Muscle of leg (tissue), 16 donors: Measurements from ENCODE around the gene CBLL1. TPM values are rescaled to one million over a fixed set of nuclear protein-coding genes. Genes with fewer than 3 reads are reported as not detected.

Experiments used
- DNase-seq: peaks from one replicate; pipeline ENCODE4 v3.0.0; 2013
- H3K27ac ChIP-seq: one replicate; pipeline ENCODE4 v1.5.1; 2013; ENCODE audit warnings: mild to moderate bottlenecking, low read length, control low read depth
- H3K27me3 ChIP-seq: one replicate; pipeline ENCODE4 v1.6.1; 2013; ENCODE audit warnings: low read length; ENCODE audit not compliant: control insufficient read depth, insufficient read depth
- H3K36me3 ChIP-seq: one replicate; pipeline ENCODE4 v1.6.1; 2013; ENCODE audit warnings: low read length; ENCODE audit not compliant: control insufficient read depth, insufficient read depth
- H3K4me1 ChIP-seq: one replicate; pipeline ENCODE4 v1.6.1; 2013; ENCODE audit warnings: low read length; ENCODE audit not compliant: control insufficient read depth, insufficient read depth
- H3K4me3 ChIP-seq: one replicate; pipeline ENCODE4 v1.5.1; 2013; ENCODE audit warnings: low read length, control low read depth
- H3K9me3 ChIP-seq: replicated peaks from 2 replicates; pipeline ENCODE4 v1.6.1; 2013; ENCODE audit warnings: low read depth, low read length; ENCODE audit not compliant: control insufficient read depth
- WGBS: methylation state at CpG from one replicate; pipeline ENCODE4 v1.1.5; 2013; ENCODE audit warnings: missing lambda C conversion rate; ENCODE audit not compliant: insufficient coverage; 5-methylcytosine and 5-hydroxymethylcytosine counted together
- long read RNA-seq, 11 donors: transcript quantifications; one replicate each; lab custom pipeline, GENCODE V29; 2026
- polyA plus RNA-seq, 8 donors: library from polyadenylated mRNA; unstranded; fragments of 120-200 nt; gene quantifications; one replicate each; pipeline versions ENCODE4 v1.2.1 to v1.2.3, GENCODE V29; 2013; ENCODE audit warnings: inconsistent platforms in 1 of 8, low replicate concordance in 1 of 8; ENCODE audit not compliant: insufficient read length in 8 of 8, insufficient read depth in 1 of 8
- total RNA-seq: library from RNA; stranded (reverse); fragments of 120-200 nt; gene quantifications from one replicate; pipeline ENCODE4 v1.2.4, GENCODE V29; 2013

Gene CBLL1, protein sequence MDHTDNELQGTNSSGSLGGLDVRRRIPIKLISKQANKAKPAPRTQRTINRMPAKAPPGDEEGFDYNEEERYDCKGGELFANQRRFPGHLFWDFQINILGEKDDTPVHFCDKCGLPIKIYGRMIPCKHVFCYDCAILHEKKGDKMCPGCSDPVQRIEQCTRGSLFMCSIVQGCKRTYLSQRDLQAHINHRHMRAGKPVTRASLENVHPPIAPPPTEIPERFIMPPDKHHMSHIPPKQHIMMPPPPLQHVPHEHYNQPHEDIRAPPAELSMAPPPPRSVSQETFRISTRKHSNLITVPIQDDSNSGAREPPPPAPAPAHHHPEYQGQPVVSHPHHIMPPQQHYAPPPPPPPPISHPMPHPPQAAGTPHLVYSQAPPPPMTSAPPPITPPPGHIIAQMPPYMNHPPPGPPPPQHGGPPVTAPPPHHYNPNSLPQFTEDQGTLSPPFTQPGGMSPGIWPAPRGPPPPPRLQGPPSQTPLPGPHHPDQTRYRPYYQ
- total RNA-seq (13.9 TPM), polyA plus RNA-seq (10 to 100 TPM; 14.0 to 21.2 (median 17.3) TPM)
- long read RNA-seq, donor 1, full-length matches to known transcripts = 2 of 2 reads
- long read RNA-seq, donor 1, partial matches to known transcripts = 0 of 2 reads
- long read RNA-seq, donor 1, other reads (novel, unspliced or antisense) = 0 of 2 reads
- long read RNA-seq, donor 2 = 0 reads
- long read RNA-seq, donor 3, full-length matches to known transcripts = 13 of 13 reads
- long read RNA-seq, donor 3, partial matches to known transcripts = 0 of 13 reads
- long read RNA-seq, donor 3, other reads (novel, unspliced or antisense) = 0 of 13 reads
- long read RNA-seq, donor 4, full-length matches to known transcripts = 3 of 3 reads
- long read RNA-seq, donor 4, partial matches to known transcripts = 0 of 3 reads
- long read RNA-seq, donor 4, other reads (novel, unspliced or antisense) = 0 of 3 reads
- long read RNA-seq, donor 5, full-length matches to known transcripts = 11 of 18 reads
- long read RNA-seq, donor 5, partial matches to known transcripts = 7 of 18 reads
- long read RNA-seq, donor 5, other reads (novel, unspliced or antisense) = 0 of 18 reads
- long read RNA-seq, donor 6, full-length matches to known transcripts = 10 of 10 reads
- long read RNA-seq, donor 6, partial matches to known transcripts = 0 of 10 reads
- long read RNA-seq, donor 6, other reads (novel, unspliced or antisense) = 0 of 10 reads
- long read RNA-seq, donor 7, full-length matches to known transcripts = 7 of 7 reads
- long read RNA-seq, donor 7, partial matches to known transcripts = 0 of 7 reads
- long read RNA-seq, donor 7, other reads (novel, unspliced or antisense) = 0 of 7 reads
- long read RNA-seq, donor 8, full-length matches to known transcripts = 11 of 11 reads
- long read RNA-seq, donor 8, partial matches to known transcripts = 0 of 11 reads
- long read RNA-seq, donor 8, other reads (novel, unspliced or antisense) = 0 of 11 reads
- long read RNA-seq, donor 9, full-length matches to known transcripts = 8 of 8 reads
- long read RNA-seq, donor 9, partial matches to known transcripts = 0 of 8 reads
- long read RNA-seq, donor 9, other reads (novel, unspliced or antisense) = 0 of 8 reads
- long read RNA-seq, donor 10, full-length matches to known transcripts = 11 of 11 reads
- long read RNA-seq, donor 10, partial matches to known transcripts = 0 of 11 reads
- long read RNA-seq, donor 10, other reads (novel, unspliced or antisense) = 0 of 11 reads
- long read RNA-seq, donor 11, full-length matches to known transcripts = 11 of 11 reads
- long read RNA-seq, donor 11, partial matches to known transcripts = 0 of 11 reads
- long read RNA-seq, donor 11, other reads (novel, unspliced or antisense) = 0 of 11 reads

- WGBS = under 1% methylated on average over 52 of the region's 56 CpGs
- Histone ChIP-seq H3K4me1 (peaks cover 6% of the 10 kb centered on the region), H3K4me3 (peak within 1 kb of the TSS; percentile 86), H3K27ac (peak within 1 kb of the TSS; percentile 96), H3K9me3 (no peaks in the 10 kb centered on the region), H3K27me3 (peaks cover 2% of the 10 kb centered on the region), H3K36me3 (peaks cover under 1% of the 10 kb centered on the region)
- peak; percentile 99 for DNase-seq
Measured at GRCh38 chr7:107743567-107744344, at the start of gene CBLL1. CBLL1 (plus strand) TSS chr7:107744142; CDS start chr7:107744164, 22 bp downstream.

GRCh38 chr7:107694386-107694785 lies 49.6 kb upstream of the CBLL1 start:
- H3K4me1 ChIP-seq = peaks cover 36% of the 10 kb centered on the region
- H3K36me3 ChIP-seq = no peaks in the 10 kb centered on the region
- no peaks in the 10 kb centered on the region for H3K9me3 ChIP-seq
- H3K27me3 ChIP-seq = no peaks in the 10 kb centered on the region
- no peak overlapping the region for H3K4me3 ChIP-seq
- H3K27ac ChIP-seq = peak overlapping the region; percentile 32
- WGBS = 47% methylated on average over 3 of the region's 5 CpGs
- DNase-seq = peak; percentile 74

GRCh38 chr7:107696330-107696946 lies 47.5 kb upstream of the CBLL1 start:
- peaks cover 28% of the 10 kb centered on the region for H3K4me1 ChIP-seq
- 80% methylated on average over 1 of the region's 4 CpGs for WGBS
- H3K9me3 ChIP-seq = no peaks in the 10 kb centered on the region
- H3K36me3 ChIP-seq = no peaks in the 10 kb centered on the region
- H3K27me3 ChIP-seq = no peaks in the 10 kb centered on the region
- no peak overlapping the region for H3K4me3 ChIP-seq
- H3K27ac ChIP-seq = no peak overlapping the region
- peak; percentile 13 for DNase-seq

- Histone ChIP-seq H3K9me3 (no peaks in the 10 kb centered on the region), H3K4me1 (peaks cover 24% of the 10 kb centered on the region), H3K36me3 (no peaks in the 10 kb centered on the region), H3K4me3 (no peak overlapping the region), H3K27ac (peak overlapping the region; percentile 11), H3K27me3 (no peaks in the 10 kb centered on the region)
- peak; percentile 76 for DNase-seq
- WGBS = 33% methylated on average over 3 of the region's 7 CpGs
Measured at GRCh38 chr7:107697321-107698049, 46.5 kb upstream of the CBLL1 start.

GRCh38 chr7:107700570-107700969 lies 43.4 kb upstream of the CBLL1 start:
- H3K36me3 ChIP-seq = no peaks in the 10 kb centered on the region
- no peaks in the 10 kb centered on the region for H3K9me3 ChIP-seq
- H3K27me3 ChIP-seq = no peaks in the 10 kb centered on the region
- DNase-seq = no peak
- no peak overlapping the region for H3K4me3 ChIP-seq
- peaks cover 9% of the 10 kb centered on the region for H3K4me1 ChIP-seq
- no peak overlapping the region for H3K27ac ChIP-seq

DNA sequence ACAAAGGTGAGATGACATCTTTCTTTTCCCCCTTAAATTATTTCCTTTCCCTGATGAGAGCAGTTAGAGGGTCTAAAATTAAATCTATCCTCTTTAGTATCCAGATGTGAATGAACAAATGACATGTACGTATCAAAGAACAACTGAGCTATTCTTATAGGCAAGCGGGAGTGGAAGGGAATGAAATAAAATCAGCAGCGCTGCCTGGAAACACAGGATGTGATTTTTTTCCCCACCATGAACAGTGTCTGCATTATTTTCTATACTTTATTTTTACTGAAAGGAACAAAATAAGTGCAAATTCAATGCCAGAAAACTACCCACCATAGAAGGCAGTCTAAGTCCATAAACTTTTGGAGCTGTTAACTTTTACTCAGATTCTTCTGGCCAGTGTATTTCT lies 42.8 kb upstream of the CBLL1 start:
- peak; percentile 13 for DNase-seq
- Histone ChIP-seq H3K27ac (no peak overlapping the region), H3K4me1 (peaks cover 9% of the 10 kb centered on the region), H3K36me3 (no peaks in the 10 kb centered on the region), H3K27me3 (no peaks in the 10 kb centered on the region), H3K9me3 (no peaks in the 10 kb centered on the region), H3K4me3 (no peak overlapping the region)
- no CpG with 5 or more reads among the region's 3 CpGs for WGBS

DNA sequence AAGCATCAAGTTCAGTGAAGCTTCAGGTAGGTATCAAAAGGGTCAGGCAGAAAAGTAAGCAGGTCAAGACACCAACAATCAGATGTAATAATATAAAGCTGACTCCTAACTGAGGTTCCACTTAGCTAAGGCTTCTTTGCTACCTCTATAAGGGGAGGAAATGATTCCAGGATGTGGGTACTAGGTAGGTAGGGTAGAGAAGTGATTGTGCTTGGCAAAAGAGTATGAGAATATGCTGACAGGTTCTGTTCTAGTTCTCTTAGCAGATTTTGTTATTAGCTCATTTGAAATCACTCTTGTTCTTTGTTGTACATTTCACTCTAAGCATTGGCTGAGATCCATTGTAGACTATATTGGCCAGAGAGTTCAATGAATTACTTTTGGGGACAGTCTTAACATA lies 40.7 kb upstream of the CBLL1 start:
- no peaks in the 10 kb centered on the region for H3K36me3 ChIP-seq
- no peak overlapping the region for H3K4me3 ChIP-seq
- H3K4me1 ChIP-seq = peaks cover under 1% of the 10 kb centered on the region
- H3K9me3 ChIP-seq = no peaks in the 10 kb centered on the region
- no peak overlapping the region for H3K27ac ChIP-seq
- no peaks in the 10 kb centered on the region for H3K27me3 ChIP-seq
- no peak for DNase-seq

DNA sequence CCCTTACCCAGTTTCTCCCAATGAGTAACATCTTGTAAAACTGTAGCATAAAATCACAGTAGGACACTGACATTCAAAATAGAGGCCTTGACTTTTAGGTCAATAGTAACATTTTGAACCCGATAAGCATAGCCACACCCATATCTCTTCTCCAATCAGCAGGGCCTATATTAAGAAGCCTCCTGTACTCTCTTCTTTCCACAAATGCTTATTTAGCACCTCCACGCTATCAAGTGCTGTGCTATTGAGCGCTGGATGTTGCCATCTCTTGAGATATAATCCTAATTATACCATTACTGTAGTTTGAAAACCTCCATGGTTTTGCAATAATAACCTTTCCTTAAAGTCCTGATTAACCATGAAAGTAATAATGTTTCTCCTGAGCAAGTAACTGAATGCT lies 40.1 kb upstream of the CBLL1 start:
- H3K27ac ChIP-seq = no peak overlapping the region
- DNase-seq = no peak
- no peak overlapping the region for H3K4me3 ChIP-seq
- no peaks in the 10 kb centered on the region for H3K4me1 ChIP-seq
- 100% methylated on average over 1 of the region's 3 CpGs for WGBS
- no peaks in the 10 kb centered on the region for H3K9me3 ChIP-seq
- no peaks in the 10 kb centered on the region for H3K36me3 ChIP-seq
- H3K27me3 ChIP-seq = no peaks in the 10 kb centered on the region
